Activated CD8-positive, alpha-beta memory T cell treated with anti-CD3 and anti-CD28 coated beads for 24 hours (primary cell): ENCODE data around the gene SEMA3C.

Experiments used
- DNase-seq: peaks from one replicate; pipeline ENCODE4 v3.0.0-alpha.2; 2020

SEMA3C gene

DNA sequence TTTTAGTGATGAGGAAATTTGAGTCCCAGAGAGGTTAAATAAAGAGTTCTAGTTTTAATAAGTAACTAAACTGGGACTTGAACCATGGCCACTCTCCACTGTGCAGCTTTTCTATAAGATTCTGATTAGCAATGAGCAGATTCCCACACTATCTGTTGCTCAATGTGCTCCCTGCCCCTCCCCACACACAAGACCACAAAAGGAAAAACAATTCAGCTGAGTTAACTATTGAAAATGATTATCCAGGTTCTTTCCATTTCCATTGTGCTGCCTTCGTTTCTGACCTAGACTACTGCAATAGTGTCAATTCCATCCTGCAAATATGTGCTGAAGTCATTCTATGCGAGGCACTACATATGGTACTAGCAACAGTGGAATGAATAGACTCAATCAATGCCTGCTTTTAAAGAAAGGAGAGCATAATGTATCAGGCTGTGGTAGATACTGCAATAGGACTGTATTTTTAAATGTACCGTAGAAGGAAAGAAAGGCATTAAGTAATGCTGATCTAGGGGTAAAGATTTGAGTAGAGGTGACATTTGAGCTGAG, 97.0 kb downstream of the SEMA3C start:
- no peak for DNase-seq

DNA sequence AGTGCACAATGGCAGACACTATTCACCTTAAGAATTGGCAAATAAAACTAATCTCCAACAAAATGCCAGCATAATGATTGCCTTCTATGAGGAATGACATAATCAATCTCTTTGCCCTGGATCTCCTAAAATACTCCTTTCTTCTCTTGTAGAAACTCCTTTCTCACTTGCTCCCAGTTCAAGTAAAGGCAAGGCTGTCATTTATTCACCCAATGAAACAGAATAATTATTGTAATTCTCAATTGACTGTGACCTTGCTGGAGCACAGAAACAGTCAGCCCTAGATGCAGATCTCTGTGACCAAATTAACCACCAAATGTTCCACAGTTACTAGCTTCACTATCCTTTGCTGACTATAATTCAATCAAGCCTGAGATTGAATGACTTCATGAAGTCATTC, 99.3 kb downstream of the SEMA3C start:
- no peak for DNase-seq

- no peak for DNase-seq
These were observed 100.7 kb downstream of the SEMA3C start for GRCh38 chr7:80818181-80818580.

DNA sequence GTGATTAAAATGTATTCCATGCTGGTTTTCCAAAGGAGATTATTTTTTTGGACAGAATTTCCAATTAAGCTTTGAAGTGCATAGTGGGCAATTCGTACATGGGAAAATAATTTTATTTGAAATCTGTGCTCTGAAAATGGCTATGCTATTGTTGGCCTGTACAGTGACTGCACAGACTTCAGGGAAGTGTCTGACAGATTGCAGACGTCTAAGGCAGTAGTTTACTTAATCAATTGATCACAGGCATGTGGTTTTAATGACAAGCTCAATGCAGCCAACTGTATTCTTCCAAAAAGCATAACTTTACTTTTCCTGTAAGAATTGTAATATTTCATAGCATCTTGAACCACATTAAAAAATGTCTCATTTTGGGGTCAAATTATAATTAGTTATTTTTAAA, 102.0 kb downstream of the SEMA3C start:
- DNase-seq: no peak

DNA sequence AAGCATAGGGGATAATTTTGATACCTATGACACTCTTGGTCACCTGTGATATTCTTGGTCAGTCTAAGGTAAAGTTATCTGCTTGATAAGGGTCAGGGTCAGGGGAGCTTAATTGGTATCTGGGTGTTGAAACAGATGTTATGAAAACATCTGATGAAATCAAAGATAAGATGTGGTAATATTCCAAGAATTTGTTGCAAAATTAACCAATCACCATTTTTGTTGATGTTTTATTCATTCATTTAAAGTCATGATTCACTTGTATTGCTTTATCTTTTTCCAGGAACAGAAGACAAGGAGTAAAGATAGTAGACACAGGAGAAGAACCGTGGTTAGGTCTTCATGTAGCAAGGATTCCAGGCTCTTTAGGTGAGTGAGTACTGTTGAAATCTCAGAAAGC, 103.1 kb downstream of the SEMA3C start:
- DNase-seq: no peak

DNA sequence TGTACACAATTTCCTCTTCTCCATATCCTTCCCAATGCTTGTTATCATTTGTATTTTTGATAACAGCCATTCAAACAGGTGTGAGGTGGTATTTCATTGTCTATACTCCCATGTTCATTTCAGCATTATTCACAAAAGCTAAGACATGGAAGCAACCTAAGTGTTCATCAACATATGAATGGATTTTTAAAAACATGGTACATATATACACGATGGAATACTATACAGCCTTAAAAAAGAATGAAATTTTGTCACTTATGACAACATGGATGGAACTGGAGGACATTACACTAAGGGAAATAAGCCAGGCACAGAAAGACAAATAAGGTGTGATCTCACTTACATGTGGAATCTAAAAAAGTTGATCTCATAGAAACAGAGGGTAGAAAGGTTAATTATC, 109.3 kb downstream of the SEMA3C start:
- no peak for DNase-seq

DNA sequence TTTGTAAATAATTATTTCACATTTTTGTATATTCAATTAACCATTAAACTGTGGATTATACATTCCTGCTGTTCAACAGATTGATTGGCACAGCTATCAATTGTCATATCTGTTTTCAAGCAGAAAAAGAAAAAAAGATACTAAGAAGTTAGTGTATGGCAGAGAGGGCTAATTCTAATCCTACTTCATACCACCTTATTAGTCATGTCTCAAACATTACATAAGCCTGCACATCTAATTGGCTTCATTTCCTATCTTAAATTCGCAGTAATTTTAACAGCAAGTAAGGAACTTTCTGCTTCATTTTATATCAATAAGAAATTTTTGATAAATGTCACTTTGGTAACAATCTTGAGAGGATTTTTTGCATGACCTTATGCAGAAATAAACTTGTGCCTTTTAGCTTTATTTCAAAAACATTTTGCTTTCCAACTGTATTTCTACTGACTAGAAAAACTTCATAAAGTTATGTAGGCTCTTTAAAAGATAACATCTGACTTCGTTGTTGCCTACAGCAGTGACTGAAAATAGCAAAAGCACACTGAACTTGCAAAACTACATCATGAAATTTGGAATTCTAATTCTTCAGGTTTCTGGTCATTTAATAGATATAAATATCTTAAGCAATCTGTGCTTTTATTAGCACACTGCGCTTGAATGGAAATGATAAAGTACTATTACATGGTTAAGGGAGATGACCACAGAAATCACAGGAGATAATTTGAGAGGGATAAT, 111.5 kb downstream of the SEMA3C start:
- DNase-seq: no peak

DNA sequence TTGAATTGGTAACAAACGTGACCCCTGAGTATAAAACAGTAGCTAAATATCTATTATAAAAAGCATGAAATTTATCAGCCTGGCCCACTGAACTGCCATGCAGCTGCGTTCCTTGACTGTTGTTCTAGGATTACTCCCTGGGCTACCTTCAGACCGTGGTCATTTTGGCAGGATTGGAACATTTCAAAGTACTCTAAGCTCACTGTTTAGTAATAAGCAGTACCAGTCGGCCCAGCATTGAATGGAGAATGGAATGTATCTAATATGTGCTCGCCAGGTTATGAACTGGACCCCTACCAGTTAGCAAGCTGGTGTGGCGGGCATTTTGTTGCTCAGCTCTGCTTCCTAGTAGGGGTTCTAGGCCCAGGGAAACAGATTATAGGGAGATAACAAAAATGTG, 112.2 kb downstream of the SEMA3C start:
- DNase-seq: no peak

DNA sequence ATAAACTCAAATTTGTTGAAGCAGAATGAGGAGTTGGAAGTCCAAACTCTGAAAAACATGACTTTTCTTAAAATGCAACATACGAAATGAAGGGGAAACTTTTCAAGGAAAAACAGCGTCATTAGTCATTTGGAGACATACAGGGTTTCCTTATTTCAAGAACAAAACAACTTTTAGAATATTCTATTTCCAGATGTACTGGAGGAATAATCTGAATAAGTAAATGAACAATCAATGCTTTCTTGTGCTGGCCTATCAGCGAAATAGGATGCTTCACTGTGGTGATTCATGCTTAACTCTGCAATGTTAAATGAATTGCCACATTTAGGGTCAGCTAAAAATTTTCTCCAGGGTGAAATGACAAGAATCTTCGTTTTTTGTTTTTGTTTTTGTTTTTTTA, 114.3 kb downstream of the SEMA3C start:
- DNase-seq: no peak

- DNase-seq: no peak
These were observed 116.3 kb downstream of the SEMA3C start for GRCh38 chr7:80802527-80802926.

GRCh38 chr7:80794631-80795573, 123.9 kb downstream of the SEMA3C start:
- DNase-seq: no peak

DNA sequence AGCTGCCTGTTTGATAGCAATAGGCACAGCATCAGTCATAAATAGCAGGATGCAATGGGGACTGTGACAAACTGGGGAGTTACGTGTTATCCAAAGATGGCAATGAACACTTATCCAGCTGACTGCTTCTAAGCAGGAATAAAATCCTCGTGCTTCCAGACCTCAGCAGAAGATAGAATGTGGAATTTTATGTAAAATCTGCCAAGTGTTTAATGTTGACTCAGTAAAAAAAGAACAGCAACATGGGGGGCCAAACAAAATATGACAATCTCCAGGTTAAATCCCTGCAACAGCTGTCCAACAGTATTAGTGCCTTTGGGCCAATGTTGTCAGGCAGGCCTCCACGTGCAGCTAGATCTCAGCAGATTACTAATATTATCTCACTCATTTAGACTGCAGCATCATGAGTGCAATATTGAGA, 127.3 kb downstream of the SEMA3C start:
- DNase-seq: no peak

DNA sequence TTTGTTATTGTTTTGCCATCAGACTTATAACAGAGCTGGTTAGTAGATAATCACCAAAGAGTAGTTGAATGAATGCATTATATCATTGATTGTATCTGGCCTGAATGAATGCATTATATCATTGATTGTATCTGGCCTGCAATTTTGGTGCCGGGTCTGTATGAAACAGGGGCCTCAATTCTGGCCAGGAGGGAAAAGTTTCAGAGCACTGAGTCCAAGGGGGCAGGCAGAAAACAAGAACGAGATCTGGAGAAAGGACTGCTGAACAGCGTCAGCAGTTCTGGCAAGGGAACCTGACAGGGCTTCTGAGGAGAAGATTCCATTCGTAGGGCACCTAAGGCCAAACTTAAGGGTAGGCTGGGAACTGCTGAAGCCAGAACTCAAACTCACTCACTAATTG, 128.0 kb downstream of the SEMA3C start:
- no peak for DNase-seq

DNA sequence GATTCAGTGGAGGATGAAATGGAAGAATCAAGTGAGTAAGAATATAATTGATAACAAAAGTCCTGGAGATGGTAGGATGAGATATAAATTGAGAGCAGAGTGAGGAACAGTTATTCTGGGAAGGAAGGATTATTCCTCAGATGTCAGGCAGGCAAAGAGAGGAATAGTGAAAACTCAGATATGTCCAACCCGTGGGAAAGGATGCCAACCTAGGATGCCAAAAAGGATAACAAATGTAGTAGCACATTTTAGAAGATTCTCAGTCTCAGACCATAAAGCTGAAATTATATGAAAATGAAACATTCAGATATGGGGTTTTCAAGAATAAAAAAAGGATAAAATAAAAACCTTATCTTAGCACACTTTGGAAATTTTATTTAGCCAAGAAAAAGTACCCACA, 131.1 kb downstream of the SEMA3C start:
- no peak for DNase-seq

GRCh38 chr7:80785961-80786536, 132.8 kb downstream of the SEMA3C start:
- no peak for DNase-seq

- no peak for DNase-seq
These were observed 133.6 kb downstream of the SEMA3C start for GRCh38 chr7:80785276-80785675.

DNA sequence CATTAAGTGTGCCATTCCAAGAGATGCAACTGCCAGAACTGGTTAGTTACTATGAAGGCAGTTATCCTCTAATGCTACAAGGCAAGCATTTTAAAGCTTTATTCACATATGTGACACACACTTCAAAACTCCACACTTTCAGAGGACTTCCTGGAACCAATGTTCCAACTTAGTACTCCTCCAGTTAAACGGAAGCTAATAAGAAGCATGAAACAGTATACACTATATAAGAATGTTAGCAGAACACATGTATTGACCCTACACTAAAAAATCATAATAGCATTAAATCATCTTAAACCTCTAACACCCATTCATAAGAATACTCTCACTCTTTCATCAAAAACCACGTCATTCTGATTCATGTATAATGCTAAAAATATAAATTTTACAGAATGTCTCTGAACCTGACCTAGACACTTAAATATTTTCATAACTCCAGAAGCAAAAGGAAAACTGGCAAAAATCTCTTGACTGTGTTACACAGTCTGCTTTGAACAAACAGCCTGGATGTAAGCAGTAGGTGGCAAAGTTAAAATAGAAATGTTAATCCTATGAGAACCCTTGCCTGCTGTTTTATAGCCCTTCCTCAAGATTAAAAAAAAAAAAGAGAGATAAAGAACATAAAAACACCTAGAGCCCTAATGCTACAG, 135.0 kb downstream of the SEMA3C start:
- no peak for DNase-seq

- DNase-seq: no peak
These were observed 135.6 kb downstream of the SEMA3C start for GRCh38 chr7:80783186-80783677.

- DNase-seq: no peak
These were observed 137.3 kb downstream of the SEMA3C start for GRCh38 chr7:80781561-80781979.

- DNase-seq: no peak
These were observed 137.7 kb downstream of the SEMA3C start for GRCh38 chr7:80781146-80781545.

DNA sequence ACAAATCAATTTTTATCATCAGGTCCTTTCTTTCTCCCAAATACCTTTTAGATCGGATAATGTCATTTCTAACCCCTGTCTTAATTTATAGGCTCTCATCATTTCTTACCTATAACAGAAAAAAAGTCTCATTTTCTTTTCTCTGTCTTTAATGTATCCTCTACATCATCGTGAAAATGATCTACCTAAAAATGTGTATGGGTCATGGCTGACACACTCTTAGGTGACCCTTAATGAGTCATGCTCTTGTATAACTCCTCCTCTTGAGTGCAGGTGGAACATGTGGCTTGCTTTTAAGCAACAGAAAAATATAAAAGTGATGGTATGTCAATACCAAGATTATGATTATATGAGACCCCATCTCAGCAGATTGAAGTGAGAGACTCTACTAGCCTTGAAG, 139.4 kb downstream of the SEMA3C start:
- DNase-seq: no peak

DNA sequence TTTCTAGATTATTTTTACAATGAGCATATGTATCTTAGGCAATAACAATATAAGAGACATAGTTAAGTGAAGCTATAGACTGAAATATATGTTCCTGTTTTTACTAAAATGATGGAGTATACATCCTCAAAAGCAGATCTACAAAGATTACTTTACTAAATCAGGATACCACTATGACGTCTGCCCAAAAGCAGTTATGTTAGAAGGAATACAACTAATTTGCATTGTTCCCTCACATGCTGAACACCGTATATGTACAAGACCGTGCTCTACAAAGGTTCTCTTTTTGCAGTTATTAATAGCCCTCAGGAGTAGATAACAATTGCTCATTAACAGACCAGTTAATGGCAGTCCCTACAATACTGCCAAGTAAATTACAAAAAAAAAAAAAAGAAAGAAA, 143.0 kb downstream of the SEMA3C start:
- no peak for DNase-seq

DNA sequence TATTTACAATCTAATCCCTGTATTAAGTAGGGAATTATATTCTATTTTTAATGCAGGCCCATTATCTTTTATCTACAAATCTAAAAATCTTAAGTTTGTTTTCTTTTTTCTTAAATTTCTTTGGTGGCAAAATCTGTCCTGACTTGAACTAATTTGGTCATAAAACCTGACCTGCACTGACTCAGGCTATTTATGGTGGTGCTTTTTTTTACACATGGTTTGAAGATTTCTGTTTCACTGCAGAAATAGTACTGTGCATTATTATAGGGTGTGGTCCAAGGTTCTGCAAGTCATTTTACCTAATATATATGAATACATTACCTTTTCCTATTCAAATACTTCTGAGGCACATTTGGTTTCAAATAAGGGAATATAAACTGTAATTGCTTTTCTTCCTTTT, 143.4 kb downstream of the SEMA3C start:
- no peak for DNase-seq
